ENCODE data around the gene VAV3.

GRCh38 chr1:107544285-107544684 lies 420.7 kb downstream of the VAV3 start:
- TF ChIP-seq, protein P1, sequence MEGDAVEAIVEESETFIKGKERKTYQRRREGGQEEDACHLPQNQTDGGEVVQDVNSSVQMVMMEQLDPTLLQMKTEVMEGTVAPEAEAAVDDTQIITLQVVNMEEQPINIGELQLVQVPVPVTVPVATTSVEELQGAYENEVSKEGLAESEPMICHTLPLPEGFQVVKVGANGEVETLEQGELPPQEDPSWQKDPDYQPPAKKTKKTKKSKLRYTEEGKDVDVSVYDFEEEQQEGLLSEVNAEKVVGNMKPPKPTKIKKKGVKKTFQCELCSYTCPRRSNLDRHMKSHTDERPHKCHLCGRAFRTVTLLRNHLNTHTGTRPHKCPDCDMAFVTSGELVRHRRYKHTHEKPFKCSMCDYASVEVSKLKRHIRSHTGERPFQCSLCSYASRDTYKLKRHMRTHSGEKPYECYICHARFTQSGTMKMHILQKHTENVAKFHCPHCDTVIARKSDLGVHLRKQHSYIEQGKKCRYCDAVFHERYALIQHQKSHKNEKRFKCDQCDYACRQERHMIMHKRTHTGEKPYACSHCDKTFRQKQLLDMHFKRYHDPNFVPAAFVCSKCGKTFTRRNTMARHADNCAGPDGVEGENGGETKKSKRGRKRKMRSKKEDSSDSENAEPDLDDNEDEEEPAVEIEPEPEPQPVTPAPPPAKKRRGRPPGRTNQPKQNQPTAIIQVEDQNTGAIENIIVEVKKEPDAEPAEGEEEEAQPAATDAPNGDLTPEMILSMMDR (IDR thresholded peaks at IDR 0.05; ENCODE audit: control extremely low read depth in 1 of 3, insufficient read depth in 1 of 3, low read depth in 1 of 3, low read length in 3 of 3): no peak
- TF ChIP-seq POLR2AphosphoS5 (IDR thresholded peaks at IDR 0.05; ENCODE audit: low read depth, low read length) (no peak), RBBP5 (IDR thresholded peaks at IDR 0.05; ENCODE audit: borderline replicate concordance, low read depth, low read length) (no peak), RFX5 (IDR thresholded peaks at IDR 0.05; ENCODE audit: borderline replicate concordance, low read depth, low read length) (no peak), GABPA (IDR thresholded peaks at IDR 0.05; ENCODE audit: borderline replicate concordance, insufficient read depth, low read length) (no peak), ATF3 (IDR thresholded peaks at IDR 0.05; ENCODE audit: insufficient read depth, low read depth, low read length) (no peak), POLR2A (IDR thresholded peaks at IDR 0.05; ENCODE audit: control extremely low read depth in 1 of 2, low read depth in 2 of 2, low read length in 2 of 2) (no peak), EP300 (IDR thresholded peaks at IDR 0.05; ENCODE audit: borderline replicate concordance in 1 of 2, low read depth in 2 of 2, low read length in 2 of 2) (no peak), CBX5 (IDR thresholded peaks at IDR 0.05; ENCODE audit: low read depth, low read length) (no peak)
- TF ChIP-seq, protein P2, sequence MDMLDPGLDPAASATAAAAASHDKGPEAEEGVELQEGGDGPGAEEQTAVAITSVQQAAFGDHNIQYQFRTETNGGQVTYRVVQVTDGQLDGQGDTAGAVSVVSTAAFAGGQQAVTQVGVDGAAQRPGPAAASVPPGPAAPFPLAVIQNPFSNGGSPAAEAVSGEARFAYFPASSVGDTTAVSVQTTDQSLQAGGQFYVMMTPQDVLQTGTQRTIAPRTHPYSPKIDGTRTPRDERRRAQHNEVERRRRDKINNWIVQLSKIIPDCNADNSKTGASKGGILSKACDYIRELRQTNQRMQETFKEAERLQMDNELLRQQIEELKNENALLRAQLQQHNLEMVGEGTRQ (IDR thresholded peaks at IDR 0.05; ENCODE audit: low read length): no peak
